HL-60 (cell line): ENCODE data around the gene SATB2.

Source experiments
- DNase-seq, 2 experiments: peaks; one replicate each; pipeline ENCODE4 v3.0.0-alpha.2; 2010 to 2020; ENCODE audit warnings: low read depth in 1 of 2, low spot score in 1 of 2
- H3K27ac ChIP-seq: fragments of 250-450 bp; sonication (Bioruptor Pico); replicated peaks from 2 replicates; pipeline ENCODE4 v1.5.1; 2020; ENCODE audit warnings: mild to moderate bottlenecking, moderate library complexity
- H3K27me3 ChIP-seq: fragments of 250-450 bp; sonication (Bioruptor Pico); 2 replicates; pipeline ENCODE4 v1.5.1; 2021; ENCODE audit warnings: mild to moderate bottlenecking, moderate library complexity; ENCODE audit not compliant: insufficient read depth, poor library complexity, severe bottlenecking
- H3K4me3 ChIP-seq: replicated peaks from 2 replicates; pipeline ENCODE4 v1.5.1; 2011; ENCODE audit warnings: mild to moderate bottlenecking, control low read depth, low read length; ENCODE audit not compliant: insufficient read depth
- GABPA ChIP-seq: IDR thresholded peaks from 2 replicates; pipeline ENCODE4 v1.6.1; 2012; ENCODE audit warnings: low read depth
- POLR2AphosphoS5 ChIP-seq: IDR thresholded peaks from 2 replicates; pipeline ENCODE4 v1.6.1; 2012; ENCODE audit warnings: low read depth
- SPI1 ChIP-seq: IDR thresholded peaks from 2 replicates; pipeline ENCODE4 v1.6.1; 2012; ENCODE audit warnings: low read depth, mild to moderate bottlenecking, borderline replicate concordance
- TF ChIP-seq, protein P1 (sequence below): IDR thresholded peaks from one replicate; pipeline ENCODE4 v1.5.1; 2011; ENCODE audit warnings: low read length, control low read depth, inconsistent platforms; ENCODE audit not compliant: insufficient read depth
- TF ChIP-seq, protein P2 (sequence below): IDR thresholded peaks from 2 replicates; pipeline ENCODE4 v1.6.1; 2012; ENCODE audit warnings: low read depth; ENCODE audit not compliant: insufficient replicate concordance

The SATB2 gene

DNA sequence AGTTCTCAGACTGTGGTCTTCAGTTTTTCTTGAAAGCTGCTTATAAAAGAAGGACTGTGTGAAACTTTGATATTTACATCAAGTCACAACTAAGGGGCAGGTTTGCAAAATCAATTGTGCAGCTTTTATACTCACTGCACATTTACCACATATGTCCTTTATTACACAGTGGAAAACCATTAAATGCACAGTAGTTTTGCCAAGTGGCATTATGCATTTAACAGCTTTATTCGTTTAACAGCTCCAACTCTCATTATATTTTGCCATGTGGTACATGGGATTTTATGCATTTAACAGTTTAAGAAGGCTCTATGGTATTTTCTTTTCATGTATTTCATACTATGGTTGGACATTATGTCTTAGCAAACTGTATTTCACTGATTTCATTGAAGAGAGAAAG lies 135.6 kb downstream of the SATB2 start:
- no peak for DNase-seq
- H3K4me3 ChIP-seq = no peak overlapping the region
- no peaks in the 10 kb centered on the region for H3K27me3 ChIP-seq
- TF ChIP-seq, protein P1, sequence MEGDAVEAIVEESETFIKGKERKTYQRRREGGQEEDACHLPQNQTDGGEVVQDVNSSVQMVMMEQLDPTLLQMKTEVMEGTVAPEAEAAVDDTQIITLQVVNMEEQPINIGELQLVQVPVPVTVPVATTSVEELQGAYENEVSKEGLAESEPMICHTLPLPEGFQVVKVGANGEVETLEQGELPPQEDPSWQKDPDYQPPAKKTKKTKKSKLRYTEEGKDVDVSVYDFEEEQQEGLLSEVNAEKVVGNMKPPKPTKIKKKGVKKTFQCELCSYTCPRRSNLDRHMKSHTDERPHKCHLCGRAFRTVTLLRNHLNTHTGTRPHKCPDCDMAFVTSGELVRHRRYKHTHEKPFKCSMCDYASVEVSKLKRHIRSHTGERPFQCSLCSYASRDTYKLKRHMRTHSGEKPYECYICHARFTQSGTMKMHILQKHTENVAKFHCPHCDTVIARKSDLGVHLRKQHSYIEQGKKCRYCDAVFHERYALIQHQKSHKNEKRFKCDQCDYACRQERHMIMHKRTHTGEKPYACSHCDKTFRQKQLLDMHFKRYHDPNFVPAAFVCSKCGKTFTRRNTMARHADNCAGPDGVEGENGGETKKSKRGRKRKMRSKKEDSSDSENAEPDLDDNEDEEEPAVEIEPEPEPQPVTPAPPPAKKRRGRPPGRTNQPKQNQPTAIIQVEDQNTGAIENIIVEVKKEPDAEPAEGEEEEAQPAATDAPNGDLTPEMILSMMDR = no peak
- TF ChIP-seq, protein P2, sequence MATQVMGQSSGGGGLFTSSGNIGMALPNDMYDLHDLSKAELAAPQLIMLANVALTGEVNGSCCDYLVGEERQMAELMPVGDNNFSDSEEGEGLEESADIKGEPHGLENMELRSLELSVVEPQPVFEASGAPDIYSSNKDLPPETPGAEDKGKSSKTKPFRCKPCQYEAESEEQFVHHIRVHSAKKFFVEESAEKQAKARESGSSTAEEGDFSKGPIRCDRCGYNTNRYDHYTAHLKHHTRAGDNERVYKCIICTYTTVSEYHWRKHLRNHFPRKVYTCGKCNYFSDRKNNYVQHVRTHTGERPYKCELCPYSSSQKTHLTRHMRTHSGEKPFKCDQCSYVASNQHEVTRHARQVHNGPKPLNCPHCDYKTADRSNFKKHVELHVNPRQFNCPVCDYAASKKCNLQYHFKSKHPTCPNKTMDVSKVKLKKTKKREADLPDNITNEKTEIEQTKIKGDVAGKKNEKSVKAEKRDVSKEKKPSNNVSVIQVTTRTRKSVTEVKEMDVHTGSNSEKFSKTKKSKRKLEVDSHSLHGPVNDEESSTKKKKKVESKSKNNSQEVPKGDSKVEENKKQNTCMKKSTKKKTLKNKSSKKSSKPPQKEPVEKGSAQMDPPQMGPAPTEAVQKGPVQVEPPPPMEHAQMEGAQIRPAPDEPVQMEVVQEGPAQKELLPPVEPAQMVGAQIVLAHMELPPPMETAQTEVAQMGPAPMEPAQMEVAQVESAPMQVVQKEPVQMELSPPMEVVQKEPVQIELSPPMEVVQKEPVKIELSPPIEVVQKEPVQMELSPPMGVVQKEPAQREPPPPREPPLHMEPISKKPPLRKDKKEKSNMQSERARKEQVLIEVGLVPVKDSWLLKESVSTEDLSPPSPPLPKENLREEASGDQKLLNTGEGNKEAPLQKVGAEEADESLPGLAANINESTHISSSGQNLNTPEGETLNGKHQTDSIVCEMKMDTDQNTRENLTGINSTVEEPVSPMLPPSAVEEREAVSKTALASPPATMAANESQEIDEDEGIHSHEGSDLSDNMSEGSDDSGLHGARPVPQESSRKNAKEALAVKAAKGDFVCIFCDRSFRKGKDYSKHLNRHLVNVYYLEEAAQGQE = no peak
- TF ChIP-seq GABPA (no peak), SPI1 (no peak)
- no peak overlapping the region for H3K27ac ChIP-seq

DNA sequence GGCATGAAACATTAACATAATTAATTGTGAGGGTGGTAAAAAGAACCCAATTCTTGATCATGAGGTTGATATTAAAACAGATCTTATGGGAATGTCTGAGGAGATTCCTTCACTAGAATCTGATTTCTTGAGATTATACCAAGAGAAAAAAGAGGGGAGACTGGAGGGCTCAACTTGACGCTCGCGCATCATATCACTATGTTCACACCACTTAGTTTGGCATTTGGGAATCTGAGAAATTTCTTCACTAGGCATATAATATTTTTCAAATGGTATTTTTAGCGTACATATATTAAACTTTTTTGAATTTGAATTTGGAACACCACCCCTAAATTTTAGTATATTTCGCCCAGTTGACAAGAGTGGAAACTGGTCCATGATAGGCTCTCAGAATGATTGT lies 140.1 kb downstream of the SATB2 start:
- no peak overlapping the region for H3K4me3 ChIP-seq
- DNase-seq = no peak
- TF ChIP-seq GABPA = no peak
- no peak for TF ChIP-seq POLR2AphosphoS5
- no peak for TF ChIP-seq SPI1
- TF ChIP-seq, protein P1 = no peak
- TF ChIP-seq, protein P2 = no peak
- no peaks in the 10 kb centered on the region for H3K27me3 ChIP-seq
- no peak overlapping the region for H3K27ac ChIP-seq

DNA sequence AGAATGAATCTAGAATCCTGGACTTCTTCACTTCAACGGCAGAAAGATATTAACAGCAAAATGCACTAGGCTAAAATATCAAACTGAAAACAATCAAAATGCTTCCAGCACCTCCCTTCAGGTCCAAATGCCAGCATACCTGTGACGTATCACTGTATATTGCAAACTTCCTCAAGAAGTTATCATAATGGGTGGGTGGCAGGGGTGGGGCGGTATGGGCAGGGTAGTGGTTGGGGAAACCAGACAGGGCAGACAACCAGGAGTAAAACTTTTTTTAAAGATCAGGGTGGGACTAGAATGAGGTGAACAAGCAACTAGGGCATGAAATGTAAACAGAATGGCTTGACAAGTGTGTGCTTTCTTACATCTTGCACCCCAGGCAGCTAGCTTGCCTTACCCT lies 140.9 kb downstream of the SATB2 start:
- H3K4me3 ChIP-seq = no peak overlapping the region
- H3K27ac ChIP-seq = no peak overlapping the region

More for the DNA sequence above, 140.9 kb downstream of the SATB2 start:
- no peaks in the 10 kb centered on the region for H3K27me3 ChIP-seq
- TF ChIP-seq, protein P2 = no peak
- no peak for TF ChIP-seq POLR2AphosphoS5
- no peak for TF ChIP-seq SPI1
- TF ChIP-seq GABPA = no peak
- TF ChIP-seq, protein P1 = no peak
- DNase-seq = no peak
